ENCODE measurements around the gene STXBP4. TPM values are rescaled to one million over a fixed set of nuclear protein-coding genes. Genes with fewer than 3 reads are reported as not detected.
A peak's percentile ranks its signal among the peaks of the same experiment; 100 is the strongest.

Gene STXBP4
- total RNA-seq, 1 experiment from 2014 or later = 12.0 TPM

DNA sequence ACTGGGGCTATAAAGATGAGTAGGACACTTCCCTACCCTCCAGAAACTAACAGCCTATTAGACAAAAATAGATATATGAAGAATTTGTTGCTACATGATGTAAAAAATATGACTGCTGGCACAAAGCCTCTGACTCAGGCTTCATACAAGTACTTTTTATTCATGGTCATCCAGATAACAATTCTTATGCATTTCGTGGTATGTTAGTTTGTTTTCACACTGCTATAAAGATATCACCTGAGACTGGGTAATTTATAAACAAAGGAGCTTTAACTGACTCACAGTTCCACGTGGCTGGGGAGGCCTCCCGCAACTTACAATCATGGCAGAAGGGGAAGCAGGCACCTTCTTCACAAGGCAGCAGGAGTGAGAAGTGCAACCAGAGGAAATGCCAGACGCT lies 183.7 kb downstream of the STXBP4 start (continued):
- TF ChIP-seq, protein P1, sequence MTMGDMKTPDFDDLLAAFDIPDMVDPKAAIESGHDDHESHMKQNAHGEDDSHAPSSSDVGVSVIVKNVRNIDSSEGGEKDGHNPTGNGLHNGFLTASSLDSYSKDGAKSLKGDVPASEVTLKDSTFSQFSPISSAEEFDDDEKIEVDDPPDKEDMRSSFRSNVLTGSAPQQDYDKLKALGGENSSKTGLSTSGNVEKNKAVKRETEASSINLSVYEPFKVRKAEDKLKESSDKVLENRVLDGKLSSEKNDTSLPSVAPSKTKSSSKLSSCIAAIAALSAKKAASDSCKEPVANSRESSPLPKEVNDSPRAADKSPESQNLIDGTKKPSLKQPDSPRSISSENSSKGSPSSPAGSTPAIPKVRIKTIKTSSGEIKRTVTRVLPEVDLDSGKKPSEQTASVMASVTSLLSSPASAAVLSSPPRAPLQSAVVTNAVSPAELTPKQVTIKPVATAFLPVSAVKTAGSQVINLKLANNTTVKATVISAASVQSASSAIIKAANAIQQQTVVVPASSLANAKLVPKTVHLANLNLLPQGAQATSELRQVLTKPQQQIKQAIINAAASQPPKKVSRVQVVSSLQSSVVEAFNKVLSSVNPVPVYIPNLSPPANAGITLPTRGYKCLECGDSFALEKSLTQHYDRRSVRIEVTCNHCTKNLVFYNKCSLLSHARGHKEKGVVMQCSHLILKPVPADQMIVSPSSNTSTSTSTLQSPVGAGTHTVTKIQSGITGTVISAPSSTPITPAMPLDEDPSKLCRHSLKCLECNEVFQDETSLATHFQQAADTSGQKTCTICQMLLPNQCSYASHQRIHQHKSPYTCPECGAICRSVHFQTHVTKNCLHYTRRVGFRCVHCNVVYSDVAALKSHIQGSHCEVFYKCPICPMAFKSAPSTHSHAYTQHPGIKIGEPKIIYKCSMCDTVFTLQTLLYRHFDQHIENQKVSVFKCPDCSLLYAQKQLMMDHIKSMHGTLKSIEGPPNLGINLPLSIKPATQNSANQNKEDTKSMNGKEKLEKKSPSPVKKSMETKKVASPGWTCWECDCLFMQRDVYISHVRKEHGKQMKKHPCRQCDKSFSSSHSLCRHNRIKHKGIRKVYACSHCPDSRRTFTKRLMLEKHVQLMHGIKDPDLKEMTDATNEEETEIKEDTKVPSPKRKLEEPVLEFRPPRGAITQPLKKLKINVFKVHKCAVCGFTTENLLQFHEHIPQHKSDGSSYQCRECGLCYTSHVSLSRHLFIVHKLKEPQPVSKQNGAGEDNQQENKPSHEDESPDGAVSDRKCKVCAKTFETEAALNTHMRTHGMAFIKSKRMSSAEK (CRISPR knock-in tag; IDR thresholded peaks at IDR 0.05; ENCODE audit: borderline replicate concordance) = no peak
- TF ChIP-seq FOXK1 (CRISPR knock-in tag; IDR thresholded peaks at IDR 0.05) (no peak), HMGA2 (CRISPR knock-in tag; IDR thresholded peaks at IDR 0.05) (no peak), EMX1 (CRISPR knock-in tag; IDR thresholded peaks at IDR 0.05) (no peak)
- TF ChIP-seq, protein P2, sequence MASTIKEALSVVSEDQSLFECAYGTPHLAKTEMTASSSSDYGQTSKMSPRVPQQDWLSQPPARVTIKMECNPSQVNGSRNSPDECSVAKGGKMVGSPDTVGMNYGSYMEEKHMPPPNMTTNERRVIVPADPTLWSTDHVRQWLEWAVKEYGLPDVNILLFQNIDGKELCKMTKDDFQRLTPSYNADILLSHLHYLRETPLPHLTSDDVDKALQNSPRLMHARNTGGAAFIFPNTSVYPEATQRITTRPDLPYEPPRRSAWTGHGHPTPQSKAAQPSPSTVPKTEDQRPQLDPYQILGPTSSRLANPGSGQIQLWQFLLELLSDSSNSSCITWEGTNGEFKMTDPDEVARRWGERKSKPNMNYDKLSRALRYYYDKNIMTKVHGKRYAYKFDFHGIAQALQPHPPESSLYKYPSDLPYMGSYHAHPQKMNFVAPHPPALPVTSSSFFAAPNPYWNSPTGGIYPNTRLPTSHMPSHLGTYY (CRISPR knock-in tag; IDR thresholded peaks at IDR 0.05) = no peak
- TF ChIP-seq, protein P3, sequence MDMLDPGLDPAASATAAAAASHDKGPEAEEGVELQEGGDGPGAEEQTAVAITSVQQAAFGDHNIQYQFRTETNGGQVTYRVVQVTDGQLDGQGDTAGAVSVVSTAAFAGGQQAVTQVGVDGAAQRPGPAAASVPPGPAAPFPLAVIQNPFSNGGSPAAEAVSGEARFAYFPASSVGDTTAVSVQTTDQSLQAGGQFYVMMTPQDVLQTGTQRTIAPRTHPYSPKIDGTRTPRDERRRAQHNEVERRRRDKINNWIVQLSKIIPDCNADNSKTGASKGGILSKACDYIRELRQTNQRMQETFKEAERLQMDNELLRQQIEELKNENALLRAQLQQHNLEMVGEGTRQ (CRISPR knock-in tag; IDR thresholded peaks at IDR 0.05) = no peak
- TF ChIP-seq, protein P4, sequence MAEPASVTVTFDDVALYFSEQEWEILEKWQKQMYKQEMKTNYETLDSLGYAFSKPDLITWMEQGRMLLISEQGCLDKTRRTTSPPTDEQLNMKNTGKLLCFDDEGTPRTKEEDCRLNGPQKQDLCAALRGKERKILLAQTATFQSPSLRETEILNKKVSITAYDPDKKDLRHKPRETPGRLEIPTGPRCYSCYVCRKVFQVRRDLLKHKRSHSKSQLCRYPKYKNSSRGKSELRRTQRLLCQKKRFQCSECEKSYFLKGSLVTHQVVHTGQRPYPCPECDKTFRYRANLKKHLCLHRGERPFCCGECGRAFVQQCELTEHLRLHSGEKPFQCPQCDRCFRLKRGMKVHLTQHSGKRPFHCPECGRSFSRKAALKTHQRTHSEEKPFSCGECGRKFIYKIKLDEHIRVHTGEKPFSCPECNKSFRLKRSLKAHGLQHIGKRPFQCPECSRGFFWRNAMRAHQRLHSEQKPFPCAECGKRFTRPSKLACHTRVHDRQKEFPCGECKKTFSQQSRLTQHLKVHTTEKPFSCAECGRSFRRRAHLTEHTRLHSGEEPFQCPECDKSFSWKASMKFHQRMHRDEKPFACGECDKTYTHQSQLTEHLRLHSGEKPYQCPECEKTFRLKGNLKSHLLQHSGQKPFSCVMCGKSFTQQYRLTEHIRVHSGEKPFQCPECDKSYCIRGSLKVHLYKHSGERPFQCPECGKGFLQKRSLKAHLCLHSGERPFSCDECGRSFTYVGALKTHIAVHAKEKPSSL (CRISPR knock-in tag; conservative IDR thresholded peaks at IDR 0.05) = no peak
- TF ChIP-seq, protein P5, sequence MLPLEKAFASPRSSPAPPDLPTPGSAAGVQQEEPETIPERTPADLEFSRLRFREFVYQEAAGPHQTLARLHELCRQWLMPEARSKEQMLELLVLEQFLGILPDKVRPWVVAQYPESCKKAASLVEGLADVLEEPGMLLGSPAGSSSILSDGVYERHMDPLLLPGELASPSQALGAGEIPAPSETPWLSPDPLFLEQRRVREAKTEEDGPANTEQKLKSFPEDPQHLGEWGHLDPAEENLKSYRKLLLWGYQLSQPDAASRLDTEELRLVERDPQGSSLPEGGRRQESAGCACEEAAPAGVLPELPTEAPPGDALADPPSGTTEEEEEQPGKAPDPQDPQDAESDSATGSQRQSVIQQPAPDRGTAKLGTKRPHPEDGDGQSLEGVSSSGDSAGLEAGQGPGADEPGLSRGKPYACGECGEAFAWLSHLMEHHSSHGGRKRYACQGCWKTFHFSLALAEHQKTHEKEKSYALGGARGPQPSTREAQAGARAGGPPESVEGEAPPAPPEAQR (CRISPR knock-in tag; IDR thresholded peaks at IDR 0.05) = no peak
- TF ChIP-seq, protein P6, sequence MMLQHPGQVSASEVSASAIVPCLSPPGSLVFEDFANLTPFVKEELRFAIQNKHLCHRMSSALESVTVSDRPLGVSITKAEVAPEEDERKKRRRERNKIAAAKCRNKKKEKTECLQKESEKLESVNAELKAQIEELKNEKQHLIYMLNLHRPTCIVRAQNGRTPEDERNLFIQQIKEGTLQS (CRISPR knock-in tag; conservative IDR thresholded peaks at IDR 0.05) = no peak

DNA sequence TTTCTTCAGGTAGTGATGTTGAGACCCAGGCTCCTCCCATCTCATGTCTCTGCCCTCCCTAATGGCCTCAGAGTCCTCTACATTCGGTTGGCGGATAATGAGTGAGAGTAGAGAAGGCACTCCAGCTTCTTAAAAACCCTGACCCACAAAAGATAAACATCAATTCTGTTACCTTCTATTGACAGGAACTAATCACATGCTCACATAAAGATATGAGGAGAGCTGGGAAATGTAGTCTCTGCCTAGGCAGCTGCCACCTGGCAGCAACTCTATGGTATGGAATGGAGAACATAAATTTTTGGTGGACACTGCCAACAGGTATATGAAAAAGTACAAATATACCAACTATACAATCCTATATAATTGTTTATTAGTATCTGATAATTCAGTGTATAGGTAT lies 185.5 kb downstream of the STXBP4 start:
- ChIA-PET POLR2A (no interaction called here), CTCF (no interaction called here)
- Mint-ChIP-seq H3K4me1 (no peaks in the 10 kb centered on the region), H3K36me3 (no peaks in the 10 kb centered on the region), H3K27me3 (ENCODE audit: low read depth) (no peaks in the 10 kb centered on the region), H3K27ac (no peak overlapping the region), H3K9me3 (no peaks in the 10 kb centered on the region), H3K4me3 (no peak overlapping the region)
- TF ChIP-seq TCF7 (CRISPR knock-in tag; IDR thresholded peaks at IDR 0.05; ENCODE audit: low read depth) (no peak), ZNF416 (CRISPR knock-in tag; IDR thresholded peaks at IDR 0.05) (no peak)
- TF ChIP-seq, protein P7, sequence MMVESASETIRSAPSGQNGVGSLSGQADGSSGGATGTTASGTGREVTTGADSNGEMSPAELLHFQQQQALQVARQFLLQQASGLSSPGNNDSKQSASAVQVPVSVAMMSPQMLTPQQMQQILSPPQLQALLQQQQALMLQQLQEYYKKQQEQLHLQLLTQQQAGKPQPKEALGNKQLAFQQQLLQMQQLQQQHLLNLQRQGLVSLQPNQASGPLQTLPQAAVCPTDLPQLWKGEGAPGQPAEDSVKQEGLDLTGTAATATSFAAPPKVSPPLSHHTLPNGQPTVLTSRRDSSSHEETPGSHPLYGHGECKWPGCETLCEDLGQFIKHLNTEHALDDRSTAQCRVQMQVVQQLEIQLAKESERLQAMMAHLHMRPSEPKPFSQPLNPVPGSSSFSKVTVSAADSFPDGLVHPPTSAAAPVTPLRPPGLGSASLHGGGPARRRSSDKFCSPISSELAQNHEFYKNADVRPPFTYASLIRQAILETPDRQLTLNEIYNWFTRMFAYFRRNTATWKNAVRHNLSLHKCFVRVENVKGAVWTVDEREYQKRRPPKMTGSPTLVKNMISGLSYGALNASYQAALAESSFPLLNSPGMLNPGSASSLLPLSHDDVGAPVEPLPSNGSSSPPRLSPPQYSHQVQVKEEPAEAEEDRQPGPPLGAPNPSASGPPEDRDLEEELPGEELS (CRISPR knock-in tag; IDR thresholded peaks at IDR 0.05) = no peak
- TF ChIP-seq, protein P3 (CRISPR knock-in tag; IDR thresholded peaks at IDR 0.05) = peak; percentile 56; the same call in 1 of the 2 replicates
- TF ChIP-seq, protein P8, sequence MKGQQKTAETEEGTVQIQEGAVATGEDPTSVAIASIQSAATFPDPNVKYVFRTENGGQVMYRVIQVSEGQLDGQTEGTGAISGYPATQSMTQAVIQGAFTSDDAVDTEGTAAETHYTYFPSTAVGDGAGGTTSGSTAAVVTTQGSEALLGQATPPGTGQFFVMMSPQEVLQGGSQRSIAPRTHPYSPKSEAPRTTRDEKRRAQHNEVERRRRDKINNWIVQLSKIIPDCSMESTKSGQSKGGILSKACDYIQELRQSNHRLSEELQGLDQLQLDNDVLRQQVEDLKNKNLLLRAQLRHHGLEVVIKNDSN (CRISPR knock-in tag; IDR thresholded peaks at IDR 0.05) = no peak
- peak; percentile 59 for ATAC-seq
- DNase-seq (ENCODE audit: low spot score) = no peak

Data from WTC11 (cell line).